Bone marrow (tissue), 2 donors: ENCODE data around the gene SLC39A12.

Experiments
- DNase-seq, 2 donors: peaks; one replicate each; lab custom pipeline; 2025; lab: John Stamatoyannopoulos, UW

The SLC39A12 gene

DNA sequence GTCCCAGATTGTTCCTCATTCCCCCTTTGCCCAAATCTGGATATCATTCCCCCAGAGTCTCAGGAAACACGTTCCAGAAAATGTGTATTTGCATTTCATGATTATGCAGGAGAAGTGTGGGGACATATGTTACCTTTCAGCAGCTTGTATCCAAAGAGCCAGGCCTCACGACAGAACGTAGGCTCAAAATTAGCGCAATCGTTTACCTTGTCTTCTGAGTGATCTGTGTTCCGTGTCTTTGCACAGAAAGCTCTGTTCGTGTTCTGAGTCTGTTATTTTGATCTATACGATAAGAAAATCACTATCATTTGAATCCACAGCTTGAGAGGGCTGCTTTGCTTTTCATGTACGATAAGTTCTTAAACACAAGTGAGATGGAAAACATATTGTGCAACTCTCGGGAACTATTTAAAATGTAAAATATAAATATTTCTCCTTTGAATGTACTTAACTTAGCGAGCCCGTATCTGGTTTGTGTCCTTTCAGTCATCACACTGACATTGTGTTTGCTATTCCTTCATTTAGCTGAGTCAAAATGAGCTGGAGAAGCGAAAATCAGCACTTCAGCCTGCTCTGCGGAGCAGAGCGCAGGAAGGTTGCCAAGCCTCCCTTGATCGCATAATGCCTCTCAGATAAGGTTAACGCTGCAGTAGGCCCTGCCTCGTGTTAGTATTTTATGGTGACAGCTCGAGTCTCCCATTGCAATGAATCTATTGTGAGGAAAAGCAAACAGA, 108.3 kb downstream of the SLC39A12 start:
- no peak for DNase-seq

DNA sequence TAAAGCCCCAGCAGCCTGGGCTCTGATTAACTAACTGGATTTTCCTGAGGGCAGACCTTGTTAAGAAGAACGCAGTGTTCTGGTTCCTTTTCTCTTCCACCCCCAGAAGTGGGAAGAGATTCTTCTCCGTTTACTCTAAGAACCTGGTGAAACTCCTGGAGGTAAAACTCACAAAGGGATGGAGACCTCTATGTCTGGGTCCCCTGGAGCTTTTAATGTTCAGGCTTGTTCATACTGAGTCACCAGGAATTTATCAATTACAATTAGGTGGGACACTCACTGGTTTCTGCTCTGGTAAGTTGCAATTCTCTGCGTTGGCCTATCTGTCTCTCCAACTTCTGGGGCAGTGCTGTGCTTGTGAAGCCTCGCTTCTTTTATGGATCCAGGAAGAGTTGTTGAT, 115.2 kb downstream of the SLC39A12 start:
- no peak for DNase-seq

- no peak for DNase-seq
Measured at GRCh38 chr10:18068401-18068800, 116.7 kb downstream of the SLC39A12 start.

DNA sequence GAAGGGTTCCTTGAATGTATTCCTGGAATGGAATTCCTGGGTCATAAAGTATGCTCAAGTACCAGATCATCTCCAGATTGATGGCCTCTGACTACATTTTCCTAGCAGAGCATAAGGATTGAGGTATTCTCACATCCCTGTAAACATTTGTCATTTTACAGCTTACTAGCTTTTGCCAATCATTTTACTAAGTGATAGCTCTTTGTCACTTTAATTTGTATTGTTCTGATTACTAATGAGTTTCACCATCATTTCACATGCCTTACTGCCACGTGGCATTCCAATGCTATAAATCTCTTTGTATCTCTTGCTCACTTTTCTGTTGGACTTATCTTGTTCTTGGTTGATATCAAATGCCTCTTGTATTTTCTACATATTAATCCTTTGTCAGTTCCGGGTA, 119.9 kb downstream of the SLC39A12 start:
- no peak for DNase-seq

GRCh38 chr10:18073314-18073713, 121.6 kb downstream of the SLC39A12 start:
- DNase-seq, result no peak

- DNase-seq, result no peak
Measured at GRCh38 chr10:18075881-18076280, 124.2 kb downstream of the SLC39A12 start.

DNA sequence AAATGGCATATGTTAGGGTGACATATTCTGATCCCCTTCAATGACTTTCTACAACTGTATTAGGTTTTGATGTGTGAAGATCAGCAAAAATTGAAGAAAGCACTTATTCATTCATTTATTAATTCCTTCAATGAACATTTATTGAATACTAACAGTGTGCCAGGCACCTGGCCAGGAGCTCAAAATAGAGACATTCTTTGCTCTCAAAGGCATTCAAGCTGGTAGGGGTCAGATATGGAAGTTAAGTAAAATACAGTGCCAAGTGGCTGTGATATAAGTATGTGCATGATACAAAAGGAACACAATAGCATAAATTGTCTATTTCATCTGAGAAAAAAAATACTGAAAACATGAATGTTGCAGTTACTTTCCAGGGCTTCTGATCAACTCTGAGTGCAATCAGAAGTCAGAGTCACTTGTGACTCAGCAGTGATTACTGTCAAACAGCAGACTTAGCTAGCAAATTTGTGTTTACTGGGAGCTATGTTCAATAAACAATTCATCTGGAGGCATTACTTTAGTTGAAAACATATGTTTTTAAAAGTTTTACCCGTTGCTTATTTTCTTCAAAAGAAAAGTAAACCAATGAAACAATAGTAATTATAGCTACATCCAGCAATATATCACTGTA, 128.1 kb downstream of the SLC39A12 start:
- no peak for DNase-seq

DNA sequence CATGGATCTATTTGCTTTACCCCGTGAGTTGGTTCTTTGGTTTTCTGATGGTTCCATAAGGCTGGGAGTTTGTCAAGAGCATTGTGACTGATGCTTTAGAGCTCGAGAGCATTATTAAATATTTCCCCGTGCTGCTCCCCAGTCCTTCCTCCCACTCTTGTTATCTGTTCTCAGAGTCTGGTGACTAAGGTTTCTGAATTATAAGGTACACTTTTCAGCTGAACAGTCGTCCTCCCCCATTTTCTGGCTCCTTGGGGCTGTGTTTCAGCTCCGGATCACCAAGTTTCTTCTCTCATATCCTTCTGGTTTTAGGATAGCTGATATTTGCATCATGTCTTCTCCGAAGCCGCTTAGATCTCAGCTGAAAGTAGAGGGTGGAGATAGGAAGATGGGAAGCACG, 130.7 kb downstream of the SLC39A12 start:
- no peak for DNase-seq

- no peak for DNase-seq
Measured at GRCh38 chr10:18085855-18086254, 134.1 kb downstream of the SLC39A12 start.

DNA sequence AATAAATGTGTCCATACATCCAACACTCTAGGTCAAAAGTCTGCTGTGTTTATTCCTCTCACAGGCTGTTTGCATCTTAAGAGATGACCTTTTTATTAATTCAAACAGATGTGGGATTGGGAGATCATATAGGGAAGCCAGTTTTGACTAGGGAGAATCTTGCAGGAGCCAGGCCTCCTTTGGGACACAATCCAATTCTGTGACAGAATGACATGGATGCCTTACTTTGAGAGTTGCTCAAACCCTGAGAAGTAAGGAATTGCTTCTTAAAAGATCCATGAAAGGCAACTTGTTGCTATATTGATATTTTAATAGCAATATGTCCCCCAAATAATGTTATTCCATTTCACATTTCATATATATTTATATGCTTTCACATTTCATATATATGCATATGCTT, 135.0 kb downstream of the SLC39A12 start:
- no peak for DNase-seq

GRCh38 chr10:18087355-18087754, 135.6 kb downstream of the SLC39A12 start:
- DNase-seq, result no peak
